ENCODE data around the gene BRD3OS.

The BRD3OS gene

GRCh38 chr9:134007150-134007549, 18.1 kb upstream of the BRD3OS start:
- DNase-seq, result no peak

GRCh38 chr9:134007571-134007970, 17.7 kb upstream of the BRD3OS start:
- DNase-seq, result no peak

- no peak for DNase-seq
Measured at GRCh38 chr9:134010310-134011173, 14.7 kb upstream of the BRD3OS start.

DNA sequence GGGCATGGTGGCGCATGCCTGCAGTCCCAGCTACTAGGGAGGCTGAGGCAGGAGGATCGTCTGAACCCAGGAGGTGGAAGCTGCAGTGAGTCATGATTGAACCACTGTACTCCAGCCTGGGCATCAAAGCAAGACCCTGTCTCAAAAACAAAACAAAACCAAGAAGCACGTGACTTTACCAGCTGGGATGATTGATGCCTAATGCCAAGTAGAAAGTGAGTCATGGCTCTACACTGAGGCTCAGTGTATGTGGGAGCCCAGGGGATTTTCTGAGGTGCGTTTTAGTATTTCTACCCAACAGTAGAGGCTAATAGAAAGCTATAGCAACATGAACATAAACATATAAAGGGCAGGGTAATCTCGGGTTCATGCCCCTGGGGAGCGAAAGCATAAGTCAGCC, 13.9 kb upstream of the BRD3OS start:
- DNase-seq, result no peak

GRCh38 chr9:134014946-134015345, 10.3 kb upstream of the BRD3OS start:
- DNase-seq, result no peak

DNA sequence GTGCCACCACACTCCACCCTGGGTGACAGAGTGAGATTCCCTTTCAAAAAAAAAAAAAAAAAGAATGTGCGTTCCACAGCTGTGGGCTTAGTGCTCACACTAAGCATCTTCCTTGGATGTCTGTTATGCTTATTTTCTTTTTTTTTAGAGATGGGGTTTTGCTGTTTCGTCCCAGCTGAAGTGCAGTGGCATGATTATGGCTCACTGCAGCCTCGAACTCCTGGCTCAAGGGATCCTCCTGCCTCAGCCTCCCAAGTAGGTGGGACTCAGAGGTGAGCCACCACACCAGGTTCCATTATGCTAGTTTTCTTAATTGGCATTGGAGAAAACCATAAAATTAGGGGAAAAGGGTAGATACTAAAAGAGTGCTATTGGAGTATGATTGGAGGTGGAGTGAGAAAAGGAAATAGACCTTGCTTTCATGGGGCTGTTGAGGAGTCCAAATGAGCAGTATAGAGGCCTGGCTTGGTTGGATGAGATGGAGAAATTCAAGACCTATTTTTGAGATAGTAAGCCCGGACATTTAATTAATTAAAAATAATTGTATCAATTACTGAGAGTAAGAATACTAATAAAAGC, 978 bp upstream of the BRD3OS start:
- DNase-seq, result no peak

DNA sequence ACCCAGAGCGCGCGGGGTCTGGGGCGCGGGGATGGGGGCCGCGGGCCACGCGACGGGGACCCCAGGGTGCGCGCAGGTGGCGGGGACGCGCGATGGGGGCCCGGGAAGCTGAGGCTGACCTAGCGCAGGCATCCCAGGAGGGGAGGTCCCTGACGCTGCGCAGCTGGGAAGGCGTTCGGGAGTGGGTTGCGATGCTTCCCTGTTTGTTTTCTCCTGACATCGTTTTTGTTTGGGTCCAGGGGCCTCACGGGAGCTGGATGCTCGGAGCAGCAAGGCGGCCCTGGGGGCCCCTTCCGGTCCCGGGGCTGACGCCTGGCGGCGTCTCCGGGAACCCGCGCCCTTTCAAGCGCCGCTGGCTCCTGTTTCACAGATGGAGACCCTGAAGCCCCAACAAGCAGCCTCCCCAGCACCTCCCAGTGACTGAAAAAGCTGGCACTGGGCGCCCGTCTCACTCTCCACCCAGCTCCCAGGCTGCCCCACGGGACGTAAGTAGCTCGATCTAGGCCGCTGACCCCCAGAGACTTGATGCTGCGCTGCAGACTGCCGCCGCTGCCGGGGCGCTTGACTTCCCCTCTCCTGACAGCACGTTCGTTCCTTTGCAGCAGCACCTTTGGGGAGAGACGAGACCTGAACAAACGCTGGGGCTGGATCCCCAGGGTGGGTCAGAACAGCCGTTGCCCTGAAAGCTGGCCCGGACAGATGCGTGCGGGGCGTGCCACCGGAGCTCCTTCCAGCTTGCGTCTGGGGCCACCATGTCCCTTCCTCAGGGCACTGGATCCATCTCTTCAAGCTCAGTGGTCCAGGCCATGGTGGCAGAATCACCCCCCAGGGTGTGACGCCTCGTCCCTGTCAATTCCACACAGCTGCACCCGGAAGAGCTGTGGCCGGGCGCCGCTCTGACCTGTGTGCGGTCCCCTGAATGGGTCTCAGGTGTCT, 593 bp downstream of the BRD3OS start:
- peak; percentile 68 for DNase-seq

GRCh38 chr9:134026581-134026980, 1.3 kb downstream of the BRD3OS start:
- no peak for DNase-seq

- DNase-seq, result no peak
Measured at GRCh38 chr9:134026981-134027380, 1.7 kb downstream of the BRD3OS start.

GRCh38 chr9:134027561-134027960, 2.3 kb downstream of the BRD3OS start:
- DNase-seq, result no peak

- DNase-seq, result no peak
Measured at GRCh38 chr9:134028076-134028475, 2.8 kb downstream of the BRD3OS start.

- no peak for DNase-seq
Measured at GRCh38 chr9:134028575-134029247, 3.4 kb downstream of the BRD3OS start.

DNA sequence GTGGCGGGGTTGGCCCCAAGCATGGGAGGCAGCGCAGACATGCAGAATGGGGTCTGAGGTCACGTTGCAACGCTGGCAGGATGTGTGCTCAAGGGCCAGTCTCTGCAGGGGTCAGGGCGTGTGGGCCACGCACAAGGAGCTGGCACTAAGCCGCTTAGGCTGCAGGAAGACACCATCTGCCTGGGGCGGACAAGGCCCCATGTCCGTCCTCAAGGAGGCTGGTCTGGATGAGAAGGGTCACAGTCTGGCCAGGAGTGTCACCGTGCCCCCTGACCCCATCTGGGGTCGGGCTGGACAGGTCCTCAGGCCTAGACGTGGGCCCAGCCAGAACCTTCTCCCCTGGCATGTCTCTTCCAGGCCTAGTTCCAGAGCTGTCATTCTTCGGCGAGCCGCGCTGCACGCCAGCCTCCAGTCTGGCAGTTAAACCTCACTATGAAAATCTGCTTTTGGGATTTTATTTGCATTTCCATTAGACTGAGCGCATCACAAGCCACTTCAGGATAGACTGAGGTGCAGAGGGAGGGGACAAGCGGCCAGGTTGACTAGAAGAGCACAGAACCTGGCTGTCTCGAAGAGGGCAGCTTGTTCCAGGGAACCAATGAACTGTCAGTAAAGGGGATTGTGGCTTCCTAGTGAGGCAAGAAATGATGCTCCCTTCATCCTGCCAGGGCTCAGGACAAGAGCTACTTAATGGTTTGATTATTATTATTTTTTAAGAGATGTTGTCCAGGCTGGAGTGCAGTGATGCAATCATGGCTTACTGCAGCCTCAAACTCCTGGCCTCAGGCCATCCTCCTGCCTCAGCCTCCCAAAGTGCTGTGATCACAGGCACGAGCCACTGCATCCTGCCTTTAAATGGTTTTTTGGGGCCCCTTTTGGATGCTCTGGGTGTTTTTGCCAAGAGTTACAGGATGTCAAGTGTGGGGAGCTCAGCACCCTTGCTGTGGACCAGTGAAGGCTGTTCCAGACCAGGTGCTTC, 4.3 kb downstream of the BRD3OS start:
- no peak for DNase-seq

DNA sequence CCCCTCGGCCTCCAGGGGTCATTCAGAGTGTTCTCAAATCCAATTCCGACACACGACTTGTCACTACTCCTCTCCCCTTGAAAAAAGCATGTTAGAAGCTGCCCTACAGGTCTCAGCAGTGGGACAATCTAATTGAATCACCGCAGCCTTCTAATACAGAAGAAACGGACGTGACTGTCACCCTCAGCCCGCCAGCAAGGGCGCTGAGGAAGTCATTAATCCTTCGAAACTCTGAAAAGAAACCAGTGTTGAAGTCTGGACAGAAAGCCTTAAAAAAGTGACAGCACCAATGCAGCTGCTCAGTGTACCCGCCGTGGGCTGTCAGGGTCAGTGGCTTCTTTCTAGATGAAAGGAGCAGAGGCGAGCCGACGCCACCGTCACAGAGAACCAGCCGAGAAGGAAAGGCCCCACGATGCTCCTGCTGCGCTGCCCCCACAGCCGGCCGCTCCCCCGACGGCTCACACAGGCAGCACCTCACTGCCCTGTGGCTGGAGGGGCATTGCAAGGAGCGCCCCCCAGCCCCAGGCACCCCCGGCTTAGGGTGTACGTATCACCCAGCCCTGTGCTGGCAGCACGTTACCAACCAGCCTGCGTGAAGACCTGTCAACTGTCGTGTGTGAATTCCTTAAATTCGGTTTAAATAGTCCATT, 5.7 kb downstream of the BRD3OS start:
- DNase-seq, result no peak

GRCh38 chr9:134031783-134032182, 6.5 kb downstream of the BRD3OS start:
- DNase-seq, result no peak

DNA sequence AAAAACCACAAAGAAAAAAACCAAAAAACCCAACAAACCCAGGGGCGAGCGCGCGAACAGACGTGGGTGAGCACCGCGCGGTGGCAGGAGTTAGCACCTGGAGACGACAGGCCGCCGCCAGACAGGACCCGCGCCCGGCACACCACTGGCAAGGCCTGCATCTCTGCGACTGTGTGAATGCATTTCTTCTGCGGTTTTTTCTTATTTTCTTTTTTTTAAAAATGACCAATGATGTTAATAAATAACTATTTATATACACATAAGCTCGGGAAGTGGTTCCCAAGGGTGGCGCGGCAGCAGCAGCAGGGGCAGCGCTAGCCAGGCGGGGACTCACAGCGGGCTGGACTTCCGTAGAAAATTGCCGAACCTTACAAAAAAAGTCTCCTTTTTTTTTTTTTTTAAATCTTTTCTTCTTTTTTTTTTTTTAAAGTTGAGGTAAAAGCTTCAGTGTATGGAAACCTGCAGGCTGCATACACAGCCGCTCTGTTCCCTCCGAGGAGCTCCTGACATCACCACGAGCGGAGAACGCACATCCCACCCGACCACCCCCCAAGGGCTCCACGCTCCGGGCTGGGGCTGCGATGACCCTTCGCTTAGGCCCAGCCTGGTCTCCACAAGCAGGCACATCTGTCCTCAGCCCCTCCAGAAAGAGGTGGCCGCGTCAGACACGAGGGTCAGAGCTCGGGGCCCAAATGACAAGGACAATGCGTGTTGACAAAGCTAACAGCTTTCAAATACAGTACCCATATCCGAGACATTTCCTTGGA, 7.4 kb downstream of the BRD3OS start:
- no peak for DNase-seq

GRCh38 chr9:134033516-134034214, 8.4 kb downstream of the BRD3OS start:
- DNase-seq, result no peak

GRCh38 chr9:134034215-134035040, 9.1 kb downstream of the BRD3OS start:
- DNase-seq, result no peak
